HepG2 (cell line): ENCODE measurements around the gene GTF2H4. TPM values are rescaled to one million over a fixed set of nuclear protein-coding genes. Genes with fewer than 3 reads are reported as not detected.

Experiments
- ARID3A ChIP-seq: IDR thresholded peaks from 2 replicates; pipeline ENCODE4 v1.6.1; 2012; ENCODE audit warnings: low read depth, low read length, improper control_type of control experiment
- ATF5 ChIP-seq: sonication (generic); formaldehyde crosslinking; IDR thresholded peaks from 2 replicates; pipeline ENCODE4 v1.4.0; 2020; ENCODE audit warnings: mild to moderate bottlenecking, low read depth, missing genetic modification reagents
- CERS6 ChIP-seq: sonication (generic); formaldehyde crosslinking; IDR thresholded peaks from 2 replicates; pipeline ENCODE4 v1.5.0; 2020; ENCODE audit warnings: missing genetic modification reagents
- DNMT3B ChIP-seq: conservative IDR thresholded peaks from 2 replicates; pipeline ENCODE4 v1.6.1; 2016; ENCODE audit warnings: missing biosample characterization, control low read depth
- FOXP1 ChIP-seq, 2 experiments: fragments of 450-650 bp in 1 of 2; IDR thresholded peaks; 2 replicates each; pipeline ENCODE4 v1.6.1; 2017 to 2018; ENCODE audit warnings: antibody characterized with exemption in 1 of 2
- GATAD1 ChIP-seq: IDR thresholded peaks from 2 replicates; pipeline ENCODE4 v1.6.1; 2016; ENCODE audit warnings: missing genetic modification reagents, missing compliant biosample characterization
- IRF2 ChIP-seq: IDR thresholded peaks from 2 replicates; pipeline ENCODE4 v1.6.1; 2018; ENCODE audit warnings: missing genetic modification reagents, missing compliant biosample characterization
- MEIS1 ChIP-seq: sonication (generic); formaldehyde crosslinking; IDR thresholded peaks from 2 replicates; pipeline ENCODE4 v1.9.0; 2021; ENCODE audit warnings: mild to moderate bottlenecking, missing genetic modification reagents, moderate library complexity, borderline replicate concordance
- NR2F6 ChIP-seq, 2 experiments: IDR thresholded peaks; 2 replicates each; pipeline ENCODE4 v1.6.1; 2016; ENCODE audit warnings: antibody characterized with exemption in 1 of 2, mild to moderate bottlenecking in 1 of 2
- PAF1 ChIP-seq: IDR thresholded peaks from 2 replicates; pipeline ENCODE4 v1.6.1; 2016; ENCODE audit warnings: missing genetic modification reagents, missing compliant biosample characterization
- POGZ ChIP-seq: sonication (generic); formaldehyde crosslinking; IDR thresholded peaks from 2 replicates; pipeline ENCODE4 v1.4.0; 2020; ENCODE audit warnings: mild to moderate bottlenecking, missing genetic modification reagents
- RFX3 ChIP-seq: IDR thresholded peaks from 2 replicates; pipeline ENCODE4 v1.6.1; 2016; ENCODE audit warnings: missing biosample characterization, missing genetic modification reagents
- SALL2 ChIP-seq: sonication (generic); formaldehyde crosslinking; IDR thresholded peaks from 2 replicates; pipeline ENCODE4 v1.8.1; 2023; ENCODE audit warnings: mild to moderate bottlenecking, missing genetic modification reagents, inconsistent platforms
- SAP130 ChIP-seq: IDR thresholded peaks from 2 replicates; pipeline ENCODE4 v1.6.1; 2016; ENCODE audit warnings: low read depth
- SETDB1 ChIP-seq: sonication (generic); formaldehyde crosslinking; IDR thresholded peaks from 2 replicates; pipeline ENCODE4 v1.5.1; 2020; ENCODE audit warnings: missing genetic modification reagents, mild to moderate bottlenecking, borderline replicate concordance
- SMAD9 ChIP-seq: sonication (generic); formaldehyde crosslinking; IDR thresholded peaks from 2 replicates; pipeline ENCODE4 v1.5.1; 2020; ENCODE audit warnings: mild to moderate bottlenecking, missing genetic modification reagents
- TFDP2 ChIP-seq: sonication (generic); formaldehyde crosslinking; IDR thresholded peaks from 2 replicates; pipeline ENCODE4 v1.4.0; 2020; ENCODE audit warnings: missing genetic modification reagents
- WIZ ChIP-seq: sonication (generic); formaldehyde crosslinking; IDR thresholded peaks from 2 replicates; pipeline ENCODE4 v1.5.1; 2020; ENCODE audit warnings: mild to moderate bottlenecking, missing genetic modification reagents
- ZFP91 ChIP-seq: sonication (generic); formaldehyde crosslinking; IDR thresholded peaks from 2 replicates; pipeline ENCODE4 v1.9.0; 2022; ENCODE audit warnings: missing genetic modification reagents, mild to moderate bottlenecking, borderline replicate concordance
- ZNF264 ChIP-seq: sonication (generic); formaldehyde crosslinking; IDR thresholded peaks from 2 replicates; pipeline ENCODE4 v1.4.0; 2020; ENCODE audit warnings: missing genetic modification reagents
- ZNF570 ChIP-seq: sonication (generic); formaldehyde crosslinking; IDR thresholded peaks from 2 replicates; pipeline ENCODE4 v1.4.0; 2020; ENCODE audit warnings: mild to moderate bottlenecking, missing genetic modification reagents, borderline replicate concordance
- ZNF572 ChIP-seq: sonication (generic); formaldehyde crosslinking; IDR thresholded peaks from 2 replicates; pipeline ENCODE4 v1.5.1; 2020; ENCODE audit warnings: mild to moderate bottlenecking, missing genetic modification reagents
- ZNF670 ChIP-seq: sonication (generic); formaldehyde crosslinking; IDR thresholded peaks from 2 replicates; pipeline ENCODE4 v1.8.0; 2022; ENCODE audit warnings: mild to moderate bottlenecking, missing genetic modification reagents, borderline replicate concordance
- ZNF790 ChIP-seq: sonication (generic); formaldehyde crosslinking; IDR thresholded peaks from 2 replicates; pipeline ENCODE4 v1.8.0; 2022; ENCODE audit warnings: missing genetic modification reagents, mild to moderate bottlenecking, borderline replicate concordance
- polyA plus RNA-seq, 8 experiments: library from polyadenylated mRNA; depleted of rRNA in 3 of 8; stranded (reverse) in 7 of 8; unstranded in 1 of 8; fragments of >200 nt; fragmentation: Illumina TruSeq in 4 of 8; extraction: Trizol in 4 of 8; gene quantifications; 2 replicates each; pipeline versions ENCODE4 v1.2.1 to v1.2.3, GENCODE V29; 2011 to 2016; ENCODE audit warnings: low read depth in 4 of 8, missing spikeins in 1 of 8, mixed read lengths in 1 of 8; ENCODE audit not compliant: insufficient read depth in 1 of 8
- total RNA-seq, 5 experiments: library from RNA; depleted of rRNA; stranded (reverse); fragments of >200 nt; fragmentation: Illumina TruSeq; extraction: Trizol; gene quantifications; 2 replicates each; pipeline ENCODE4 v1.2.3, GENCODE V29; 2016; ENCODE audit warnings: low read depth in 1 of 5

GTF2H4 gene
- total and polyA plus RNA-seq, 2 of the 13 experiments (the other 11 are each of a cell fraction or from before 2014, with no cell fraction given) = 15.9 to 49.3 TPM

GRCh38 chr6:30877419-30878262 is 30.4 kb upstream of the GTF2H4 start (continued):
- TF ChIP-seq CERS6 (CRISPR knock-in tag) (no peak), ZNF670 (CRISPR knock-in tag) (no peak), SAP130 (CRISPR knock-in tag) (peak; percentile 70), ZNF790 (no peak), DNMT3B (peak; percentile 66; the same call in 1 of the 2 replicates), ZNF570 (CRISPR knock-in tag) (no peak), ZNF264 (0 out of 2 replicates have a peak, but pooled peaks have one; percentile 29), NR2F6 (IDR thresholded peaks at IDR 0.05) (no peak), NR2F6 (CRISPR knock-in tag; IDR thresholded peaks at IDR 0.05) (peak; percentile 56), SALL2 (CRISPR knock-in tag) (peak; percentile 58; the same call in 1 of the 2 replicates), FOXP1 (IDR thresholded peaks at IDR 0.05) (no peak), FOXP1 (CRISPR knock-in tag; IDR thresholded peaks at IDR 0.05) (0 out of 2 replicates have a peak, but pooled peaks have one; percentile 4), IRF2 (peak; percentile 97), RFX3 (CRISPR knock-in tag) (no peak), MEIS1 (CRISPR knock-in tag) (peak; percentile 64; the same call in 1 of the 2 replicates), PAF1 (CRISPR knock-in tag) (no peak), SETDB1 (CRISPR knock-in tag) (no peak), TFDP2 (CRISPR knock-in tag) (0 out of 2 replicates have a peak, but pooled peaks have one; percentile 30), ARID3A (peak; percentile 83), SMAD9 (CRISPR knock-in tag) (no peak), GATAD1 (peak; percentile 65), ZFP91 (CRISPR knock-in tag) (peak; percentile 43; the same call in 1 of the 2 replicates), POGZ (CRISPR knock-in tag) (no peak), ZNF572 (CRISPR knock-in tag) (no peak), ATF5 (CRISPR knock-in tag) (no peak), WIZ (no peak)
